ENCODE measurements around the gene SNORC. TPM values are rescaled to one million over a fixed set of nuclear protein-coding genes. Genes with fewer than 3 reads are reported as not detected.

Gene SNORC
- total RNA-seq, 1 donor from 2014 or later = not detected

GRCh38 chr2:232927032-232927792 is 57.1 kb downstream of the SNORC start:
- Histone ChIP-seq H4K20me1 (ENCODE audit: low read depth) (peaks cover 18% of the 10 kb centered on the region), H3F3A (ENCODE audit: low read depth) (peaks cover 37% of the 10 kb centered on the region), H2AFZ (replicated peaks) (peak overlapping the region; percentile 51), H3K9ac (no peak overlapping the region), H3K4me1 (peaks cover 27% of the 10 kb centered on the region), H3K27me3 (peaks cover 96% of the 10 kb centered on the region), H3K79me2 (ENCODE audit: low read depth) (no peaks in the 10 kb centered on the region), H3K9me3 (ENCODE audit: low read depth) (peaks cover 3% of the 10 kb centered on the region), H3K4me3 (peak overlapping the region; percentile 62), H3K36me3 (no peaks in the 10 kb centered on the region), H3K4me2 (peak overlapping the region; percentile 92), H3K27ac (no peak overlapping the region)
- TF ChIP-seq CTCF (IDR thresholded peaks at IDR 0.05) = no peak
- TF ChIP-seq EZH2 (IDR thresholded peaks at IDR 0.05) = peak; percentile 97
- peak; percentile 97 for TF ChIP-seq EZH2phosphoT487 (IDR thresholded peaks at IDR 0.05)
- peaks cover 41% of the 10 kb centered on the region for H3K27me3 Mint-ChIP-seq (ENCODE audit: insufficient read depth, low read depth)
- no peaks in the 10 kb centered on the region for H3K9me3 Mint-ChIP-seq
- peaks cover 19% of the 10 kb centered on the region for H3K4me1 Mint-ChIP-seq
- H3K4me3 Mint-ChIP-seq = peak overlapping the region; percentile 86
- no peak overlapping the region for H3K27ac Mint-ChIP-seq
- peak; percentile 45 for DNase-seq (ENCODE audit: low spot score)
- H3K36me3 Mint-ChIP-seq = no peaks in the 10 kb centered on the region

GRCh38 chr2:232927793-232928550 is 57.9 kb downstream of the SNORC start:
- H3K27ac ChIP-seq = no peak overlapping the region
- no peaks in the 10 kb centered on the region for H3K36me3 Mint-ChIP-seq
- peak; percentile 90 for DNase-seq (ENCODE audit: low spot score)
- H3K9me3 ChIP-seq (ENCODE audit: low read depth) = peaks cover 3% of the 10 kb centered on the region
- H3K4me3 ChIP-seq = peak overlapping the region; percentile 64
- H2AFZ ChIP-seq (replicated peaks) = peak overlapping the region; percentile 85
- H3K4me2 ChIP-seq = peak overlapping the region; percentile 92
- no peak overlapping the region for H3K9ac ChIP-seq
- H3K27me3 ChIP-seq = peaks cover 94% of the 10 kb centered on the region
- H3K4me1 Mint-ChIP-seq = peaks cover 19% of the 10 kb centered on the region
- no peaks in the 10 kb centered on the region for H3K9me3 Mint-ChIP-seq
- TF ChIP-seq CTCF (IDR thresholded peaks at IDR 0.05) (no peak), EZH2phosphoT487 (IDR thresholded peaks at IDR 0.05) (no peak), EZH2 (IDR thresholded peaks at IDR 0.05) (no peak)
- peaks cover 27% of the 10 kb centered on the region for H3K4me1 ChIP-seq
- no peaks in the 10 kb centered on the region for H3K79me2 ChIP-seq (ENCODE audit: low read depth)
- H3F3A ChIP-seq (ENCODE audit: low read depth) = peaks cover 37% of the 10 kb centered on the region
- peaks cover 46% of the 10 kb centered on the region for H3K27me3 Mint-ChIP-seq (ENCODE audit: insufficient read depth, low read depth)
- peaks cover 18% of the 10 kb centered on the region for H4K20me1 ChIP-seq (ENCODE audit: low read depth)
- peak overlapping the region; percentile 79 for H3K4me3 Mint-ChIP-seq
- no peak overlapping the region for H3K27ac Mint-ChIP-seq
- no peaks in the 10 kb centered on the region for H3K36me3 ChIP-seq

Small RNA genes within 50 kb of the gene (small RNA-seq; reads per million reads assigned to genes)
- gene RF00019 = not detected

Other genes with a start within 250 kb of the SNORC start
- gene EFHD1, start 236.7 kb upstream of the SNORC start, total RNA-seq (ENCODE audit: low replicate concordance) = 5.9 and 7.0 TPM in 2 replicates
- gene GIGYF2, start 172.9 kb upstream of the SNORC start, total RNA-seq (ENCODE audit: low replicate concordance) = 71.4 and 76.3 TPM in 2 replicates
- gene KCNJ13, start 93.7 kb upstream of the SNORC start, total RNA-seq (ENCODE audit: low replicate concordance) = 19.6 and 21.9 TPM in 2 replicates
- 3.2 and 4.3 TPM in 2 replicates for gene NGEF, start 143.0 kb downstream of the SNORC start, total RNA-seq (ENCODE audit: low replicate concordance)
- not detected in 2 replicates for gene NEU2, start 162.4 kb downstream of the SNORC start, total RNA-seq (ENCODE audit: low replicate concordance)
- 2.9 and 4.2 TPM in 2 replicates for gene INPP5D, start 190.1 kb downstream of the SNORC start, total RNA-seq (ENCODE audit: low replicate concordance)